Epidermal melanocyte (primary cell): Measurements from ENCODE around the gene SHMT2.
A peak's percentile ranks its signal among the peaks of the same experiment; 100 is the strongest.

ENCODE experiments used
- DNase-seq: peaks from one replicate; pipeline ENCODE4 v3.0.0; 2011; ENCODE audit warnings: low spot score; ENCODE audit not compliant: insufficient read length

Gene SHMT2

DNA sequence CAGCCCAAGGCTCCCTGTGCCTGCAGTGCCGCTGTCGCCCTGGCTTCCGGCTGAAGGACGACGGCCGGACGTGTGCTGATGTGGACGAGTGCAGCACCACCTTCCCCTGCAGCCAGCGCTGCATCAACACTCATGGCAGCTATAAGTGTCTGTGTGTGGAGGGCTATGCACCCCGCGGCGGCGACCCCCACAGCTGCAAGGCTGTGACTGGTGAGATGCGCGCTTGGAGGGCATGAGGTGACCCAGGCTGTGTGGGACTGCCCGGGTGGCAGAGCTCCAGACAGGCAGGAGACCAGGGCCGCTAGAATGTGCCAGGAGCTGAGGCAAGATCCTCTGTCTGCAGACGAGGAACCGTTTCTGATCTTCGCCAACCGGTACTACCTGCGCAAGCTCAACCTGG is 32.6 kb upstream of the SHMT2 start:
- no peak for DNase-seq

DNA sequence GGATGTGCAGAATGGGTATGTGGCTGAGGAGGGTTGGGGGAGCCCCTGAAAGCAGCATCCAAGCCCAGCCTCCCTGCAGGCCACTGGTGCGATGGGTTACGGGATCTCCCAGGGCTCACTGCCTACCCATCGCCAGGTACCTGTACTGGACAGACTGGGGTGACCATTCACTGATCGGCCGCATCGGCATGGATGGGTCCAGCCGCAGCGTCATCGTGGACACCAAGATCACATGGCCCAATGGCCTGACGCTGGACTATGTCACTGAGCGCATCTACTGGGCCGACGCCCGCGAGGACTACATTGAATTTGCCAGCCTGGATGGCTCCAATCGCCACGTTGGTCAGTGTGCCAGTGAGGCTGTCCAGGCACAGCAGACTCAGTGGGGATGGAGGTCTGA is 31.2 kb upstream of the SHMT2 start:
- no peak for DNase-seq

DNA sequence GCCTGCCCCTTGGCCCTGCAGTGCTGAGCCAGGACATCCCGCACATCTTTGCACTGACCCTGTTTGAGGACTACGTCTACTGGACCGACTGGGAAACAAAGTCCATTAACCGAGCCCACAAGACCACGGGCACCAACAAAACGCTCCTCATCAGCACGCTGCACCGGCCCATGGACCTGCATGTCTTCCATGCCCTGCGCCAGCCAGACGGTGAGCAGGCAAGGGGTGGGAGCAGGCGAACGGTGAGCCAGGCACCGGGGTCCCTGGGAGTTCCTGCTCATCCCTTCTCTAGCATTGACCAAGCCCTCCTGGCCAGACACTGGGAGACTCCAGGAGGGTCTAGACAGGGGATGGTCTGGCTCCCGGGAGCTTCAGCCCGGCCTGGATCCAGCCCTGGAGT is 30.3 kb upstream of the SHMT2 start:
- no peak for DNase-seq

DNA sequence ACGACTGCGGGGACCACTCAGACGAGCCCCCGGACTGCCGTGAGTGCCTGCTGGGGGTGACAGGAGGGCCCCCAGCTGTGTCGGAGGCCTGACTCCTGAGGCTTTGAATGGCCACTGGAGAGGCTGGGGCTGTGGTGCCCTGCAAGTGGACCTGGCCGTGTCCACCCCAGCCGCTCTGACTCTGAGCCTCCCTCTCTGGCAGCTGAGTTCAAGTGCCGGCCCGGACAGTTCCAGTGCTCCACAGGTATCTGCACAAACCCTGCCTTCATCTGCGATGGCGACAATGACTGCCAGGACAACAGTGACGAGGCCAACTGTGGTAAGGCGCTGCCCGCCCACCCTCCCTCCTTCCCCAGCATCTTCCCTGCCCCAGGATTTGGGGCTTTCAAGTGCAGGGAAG is 29.0 kb upstream of the SHMT2 start:
- no peak for DNase-seq

DNA sequence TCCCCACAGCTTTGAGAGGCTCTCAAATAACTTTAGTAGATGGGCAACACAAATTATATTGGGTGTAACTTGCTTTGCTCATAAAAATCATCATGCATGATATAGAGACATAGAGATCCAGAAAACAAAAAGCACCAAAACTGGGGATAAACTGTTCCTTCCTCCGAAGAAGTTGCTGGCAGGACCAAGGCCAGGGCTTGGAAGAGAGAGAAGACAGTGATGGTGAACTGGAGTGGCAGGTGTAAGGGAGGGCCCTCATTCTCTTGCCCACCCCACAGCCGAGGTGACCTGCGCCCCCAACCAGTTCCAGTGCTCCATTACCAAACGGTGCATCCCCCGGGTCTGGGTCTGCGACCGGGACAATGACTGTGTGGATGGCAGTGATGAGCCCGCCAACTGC is 28.3 kb upstream of the SHMT2 start:
- no peak for DNase-seq

DNA sequence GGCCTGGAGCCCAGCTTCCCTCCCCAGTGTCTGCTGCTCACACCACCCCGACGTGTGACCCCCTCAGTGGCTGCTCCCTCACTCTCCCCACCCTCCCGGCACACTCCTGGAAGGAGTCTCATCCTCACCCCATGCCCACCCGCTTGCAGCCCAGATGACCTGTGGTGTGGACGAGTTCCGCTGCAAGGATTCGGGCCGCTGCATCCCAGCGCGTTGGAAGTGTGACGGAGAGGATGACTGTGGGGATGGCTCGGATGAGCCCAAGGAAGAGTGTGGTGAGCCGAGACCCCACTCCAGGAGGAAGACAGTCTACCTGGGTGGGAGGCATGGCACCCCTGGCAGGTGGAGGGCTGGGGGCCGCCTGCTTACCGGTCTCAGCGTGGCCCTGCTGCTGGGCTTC is 27.9 kb upstream of the SHMT2 start:
- no peak for DNase-seq

DNA sequence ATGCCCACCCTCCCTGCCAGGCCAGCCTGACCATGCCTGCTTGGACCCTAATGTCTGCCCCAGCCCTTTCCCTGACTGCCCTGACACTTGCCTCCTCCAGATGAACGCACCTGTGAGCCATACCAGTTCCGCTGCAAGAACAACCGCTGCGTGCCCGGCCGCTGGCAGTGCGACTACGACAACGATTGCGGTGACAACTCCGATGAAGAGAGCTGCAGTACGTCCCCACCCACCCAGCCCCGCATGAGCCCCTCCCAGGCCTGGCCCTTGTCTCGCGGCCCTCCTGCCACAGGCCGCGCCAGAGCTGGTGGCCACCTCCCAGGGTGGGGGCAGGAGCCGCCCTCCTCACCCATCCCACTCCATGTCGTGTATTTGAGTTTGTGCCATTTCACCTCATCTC is 27.2 kb upstream of the SHMT2 start:
- DNase-seq, result no peak

DNA sequence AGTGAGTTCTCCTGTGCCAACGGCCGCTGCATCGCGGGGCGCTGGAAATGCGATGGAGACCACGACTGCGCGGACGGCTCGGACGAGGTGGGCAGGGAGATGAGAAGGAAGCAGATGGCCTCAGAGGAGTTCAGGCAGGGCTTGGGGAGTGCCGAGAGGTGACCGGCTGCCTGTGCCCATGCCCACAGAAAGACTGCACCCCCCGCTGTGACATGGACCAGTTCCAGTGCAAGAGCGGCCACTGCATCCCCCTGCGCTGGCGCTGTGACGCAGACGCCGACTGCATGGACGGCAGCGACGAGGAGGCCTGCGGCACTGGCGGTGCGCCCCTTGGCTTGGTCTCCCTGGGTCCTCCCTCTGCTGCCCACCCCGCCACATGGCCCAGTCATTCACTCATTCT is 26.3 kb upstream of the SHMT2 start:
- no peak for DNase-seq

DNA sequence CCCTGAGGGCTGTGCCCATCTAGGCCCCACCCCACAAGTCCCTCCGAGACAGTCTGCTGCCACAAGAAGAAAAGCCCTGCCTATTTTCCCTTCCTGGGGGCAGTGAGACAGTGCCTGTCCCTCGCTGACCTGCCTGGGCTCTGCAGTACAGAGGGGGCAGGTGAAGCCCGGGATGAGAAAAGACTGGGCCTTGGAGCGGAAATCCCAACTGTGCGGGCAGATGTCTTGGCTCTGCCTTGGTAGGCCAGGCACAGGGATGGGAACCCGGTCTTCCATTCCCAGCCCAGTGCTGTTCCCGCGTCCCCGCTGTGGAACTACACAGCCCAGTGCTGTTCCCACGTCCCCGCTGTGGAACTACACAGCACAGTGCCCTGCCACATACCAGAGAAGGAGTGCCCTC is 25.7 kb upstream of the SHMT2 start:
- no peak for DNase-seq

DNA sequence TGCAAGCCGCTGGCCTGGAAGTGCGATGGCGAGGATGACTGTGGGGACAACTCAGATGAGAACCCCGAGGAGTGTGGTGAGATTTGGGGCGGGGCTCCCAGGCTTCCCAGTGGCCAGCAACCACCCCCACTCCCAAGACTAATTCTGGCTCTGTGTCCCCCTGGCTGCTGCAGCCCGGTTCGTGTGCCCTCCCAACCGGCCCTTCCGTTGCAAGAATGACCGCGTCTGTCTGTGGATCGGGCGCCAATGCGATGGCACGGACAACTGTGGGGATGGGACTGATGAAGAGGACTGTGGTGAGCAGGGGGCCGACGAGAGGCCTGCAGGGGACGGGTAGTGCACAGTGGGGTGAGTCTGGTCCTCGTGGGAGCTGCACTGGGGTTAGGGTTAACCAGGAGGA is 25.1 kb upstream of the SHMT2 start:
- DNase-seq, result no peak

DNA sequence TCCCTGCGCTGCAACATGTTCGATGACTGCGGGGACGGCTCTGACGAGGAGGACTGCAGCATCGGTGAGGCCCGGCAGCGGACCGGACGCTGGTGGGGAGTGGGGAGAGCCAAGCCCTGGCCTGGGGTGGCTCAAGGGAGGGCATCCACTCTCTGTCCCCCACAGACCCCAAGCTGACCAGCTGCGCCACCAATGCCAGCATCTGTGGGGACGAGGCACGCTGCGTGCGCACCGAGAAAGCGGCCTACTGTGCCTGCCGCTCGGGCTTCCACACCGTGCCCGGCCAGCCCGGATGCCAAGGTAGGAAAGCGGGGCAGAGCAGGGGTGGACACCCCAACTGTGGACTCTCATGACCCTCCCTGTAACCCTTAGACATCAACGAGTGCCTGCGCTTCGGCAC is 24.3 kb upstream of the SHMT2 start:
- no peak for DNase-seq

DNA sequence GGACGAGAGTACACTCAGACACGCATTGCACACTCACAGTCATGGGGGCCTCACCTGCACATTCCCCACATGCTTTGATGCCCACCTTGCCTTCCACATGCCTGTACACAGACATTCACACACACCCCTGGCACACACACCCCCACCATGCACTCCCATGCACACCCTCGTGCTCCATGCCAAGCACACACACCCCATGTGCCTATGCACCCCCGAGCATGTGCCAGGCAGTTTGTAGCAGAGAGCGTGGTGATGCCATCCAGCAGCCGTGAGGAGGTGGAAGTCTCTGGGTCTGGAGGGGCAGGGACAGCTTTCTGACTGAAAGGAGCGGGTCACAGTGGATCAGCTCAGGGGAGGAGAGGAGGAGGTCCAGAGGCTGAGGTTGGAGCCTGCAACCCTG is 23.6 kb upstream of the SHMT2 start:
- DNase-seq, result no peak

DNA sequence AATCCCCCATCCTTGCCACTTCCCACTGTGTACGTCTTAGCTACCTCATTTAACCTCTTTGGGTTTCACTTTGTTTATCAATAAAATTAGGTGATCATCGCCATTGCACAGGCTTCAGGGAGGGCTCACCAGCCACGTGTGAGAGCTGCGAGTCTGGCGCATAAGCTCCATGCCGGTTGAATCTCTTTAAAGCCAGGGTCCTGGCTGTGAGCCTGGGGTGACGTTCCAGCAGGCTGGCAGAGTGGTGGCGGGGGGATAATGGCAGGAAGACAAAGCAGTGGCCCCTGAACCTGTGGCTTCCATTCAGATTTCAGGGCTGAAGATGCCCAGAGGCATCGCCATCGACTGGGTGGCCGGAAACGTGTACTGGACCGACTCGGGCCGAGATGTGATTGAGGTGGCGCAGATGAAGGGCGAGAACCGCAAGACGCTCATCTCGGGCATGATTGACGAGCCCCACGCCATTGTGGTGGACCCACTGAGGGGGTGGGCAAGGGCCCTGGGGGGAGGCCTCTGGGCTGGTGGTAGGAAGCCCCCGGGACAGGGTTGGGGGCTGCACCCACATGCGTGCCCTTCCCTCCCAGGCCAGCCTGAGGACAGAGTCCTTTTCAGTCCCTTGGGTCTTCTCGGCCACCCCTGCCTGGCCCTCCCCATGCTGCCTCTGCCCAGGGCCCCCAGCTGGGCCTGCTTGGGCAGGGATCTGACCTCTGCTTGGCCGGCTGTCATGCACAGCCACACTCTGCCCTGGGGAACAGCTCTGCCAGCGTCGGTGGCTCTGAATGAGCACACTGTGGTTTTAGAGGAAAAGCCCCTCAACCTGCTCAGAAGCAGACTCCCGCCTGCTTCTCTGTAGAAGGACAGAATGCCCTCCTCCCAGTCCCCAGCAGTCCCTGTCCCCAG is 21.5 kb upstream of the SHMT2 start:
- DNase-seq, result no peak

DNA sequence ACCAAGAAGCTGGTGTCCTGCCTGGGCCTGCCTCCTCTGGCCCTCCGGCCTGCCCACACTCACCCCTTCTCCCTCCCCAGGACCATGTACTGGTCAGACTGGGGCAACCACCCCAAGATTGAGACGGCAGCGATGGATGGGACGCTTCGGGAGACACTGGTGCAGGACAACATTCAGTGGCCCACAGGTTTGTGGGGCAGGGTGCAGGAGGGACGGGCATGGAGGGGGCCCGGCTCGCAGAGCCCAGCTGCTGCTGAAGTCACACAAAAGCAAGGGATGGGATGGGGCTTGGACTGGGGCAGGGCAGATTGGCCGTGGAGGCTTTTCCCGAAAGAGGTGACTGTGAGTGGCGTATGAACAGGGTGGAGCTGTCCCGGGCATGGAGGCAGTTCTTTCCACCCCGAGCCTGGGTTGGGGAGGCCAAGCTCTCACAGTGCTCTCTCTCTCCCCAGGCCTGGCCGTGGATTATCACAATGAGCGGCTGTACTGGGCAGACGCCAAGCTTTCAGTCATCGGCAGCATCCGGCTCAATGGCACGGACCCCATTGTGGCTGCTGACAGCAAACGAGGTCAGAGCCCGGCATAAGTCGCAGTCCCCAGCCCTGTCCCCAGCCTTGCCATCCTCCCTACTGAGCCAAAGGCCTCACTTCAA is 20.8 kb upstream of the SHMT2 start:
- no peak for DNase-seq

DNA sequence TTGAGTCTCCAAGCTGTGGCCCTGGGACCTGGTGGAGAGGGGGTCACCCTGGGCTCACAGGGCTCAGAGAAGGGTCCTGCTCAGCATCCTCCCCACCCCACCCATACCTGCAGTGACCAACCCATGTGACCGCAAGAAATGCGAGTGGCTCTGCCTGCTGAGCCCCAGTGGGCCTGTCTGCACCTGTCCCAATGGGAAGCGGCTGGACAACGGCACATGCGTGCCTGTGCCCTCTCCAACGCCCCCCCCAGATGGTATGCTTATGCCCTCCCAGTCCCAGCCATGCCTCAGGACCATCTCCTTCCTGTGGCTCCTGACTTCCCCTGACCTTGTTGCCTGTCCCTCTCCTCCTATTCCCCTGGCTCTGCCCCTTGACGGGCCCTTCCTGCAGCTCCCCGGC is 19.6 kb upstream of the SHMT2 start:
- no peak for DNase-seq

DNA sequence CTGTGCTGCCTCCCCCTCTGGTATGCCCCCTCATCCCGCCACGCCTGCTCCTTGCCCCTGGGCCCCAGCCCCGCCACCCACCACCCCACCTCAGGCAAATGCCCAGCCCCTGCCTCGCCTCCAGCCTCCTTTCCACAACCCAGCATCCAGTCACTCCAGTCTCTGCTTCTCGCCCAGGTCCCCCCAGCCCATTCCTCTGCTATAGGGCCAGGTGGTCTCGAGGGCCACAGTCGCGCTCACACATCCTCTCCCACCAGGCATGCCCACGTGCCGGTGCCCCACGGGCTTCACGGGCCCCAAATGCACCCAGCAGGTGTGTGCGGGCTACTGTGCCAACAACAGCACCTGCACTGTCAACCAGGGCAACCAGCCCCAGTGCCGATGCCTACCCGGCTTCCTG is 19.1 kb upstream of the SHMT2 start:
- DNase-seq, result no peak

DNA sequence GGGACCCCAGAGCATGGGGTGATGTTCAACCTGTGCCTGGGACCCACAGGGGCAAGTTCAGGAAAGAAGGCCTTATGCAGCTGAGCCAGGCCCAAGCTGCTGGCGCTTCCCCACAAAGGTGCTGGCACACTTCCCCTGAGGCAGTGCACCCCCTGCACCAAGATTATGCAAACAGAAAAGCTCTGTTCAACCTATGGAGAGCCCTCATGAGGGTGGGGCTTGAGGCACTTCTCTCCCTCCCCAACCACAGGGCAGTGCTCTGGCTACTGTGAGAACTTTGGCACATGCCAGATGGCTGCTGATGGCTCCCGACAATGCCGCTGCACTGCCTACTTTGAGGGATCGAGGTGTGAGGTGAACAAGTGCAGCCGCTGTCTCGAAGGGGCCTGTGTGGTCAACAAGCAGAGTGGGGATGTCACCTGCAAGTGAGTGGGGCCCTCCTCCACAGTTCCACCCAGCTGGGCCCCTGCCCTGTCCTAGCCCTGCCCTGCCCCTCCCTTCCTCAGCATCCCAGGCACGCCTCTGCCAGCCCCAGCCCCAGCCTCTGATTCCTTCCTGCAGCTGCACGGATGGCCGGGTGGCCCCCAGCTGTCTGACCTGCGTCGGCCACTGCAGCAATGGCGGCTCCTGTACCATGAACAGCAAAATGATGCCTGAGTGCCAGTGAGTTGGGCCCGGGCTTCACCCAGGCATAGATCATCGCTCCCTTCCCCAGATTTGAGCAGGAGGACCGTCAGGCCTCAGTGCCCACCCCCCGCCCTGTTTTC is 18.4 kb upstream of the SHMT2 start:
- no peak for DNase-seq

DNA sequence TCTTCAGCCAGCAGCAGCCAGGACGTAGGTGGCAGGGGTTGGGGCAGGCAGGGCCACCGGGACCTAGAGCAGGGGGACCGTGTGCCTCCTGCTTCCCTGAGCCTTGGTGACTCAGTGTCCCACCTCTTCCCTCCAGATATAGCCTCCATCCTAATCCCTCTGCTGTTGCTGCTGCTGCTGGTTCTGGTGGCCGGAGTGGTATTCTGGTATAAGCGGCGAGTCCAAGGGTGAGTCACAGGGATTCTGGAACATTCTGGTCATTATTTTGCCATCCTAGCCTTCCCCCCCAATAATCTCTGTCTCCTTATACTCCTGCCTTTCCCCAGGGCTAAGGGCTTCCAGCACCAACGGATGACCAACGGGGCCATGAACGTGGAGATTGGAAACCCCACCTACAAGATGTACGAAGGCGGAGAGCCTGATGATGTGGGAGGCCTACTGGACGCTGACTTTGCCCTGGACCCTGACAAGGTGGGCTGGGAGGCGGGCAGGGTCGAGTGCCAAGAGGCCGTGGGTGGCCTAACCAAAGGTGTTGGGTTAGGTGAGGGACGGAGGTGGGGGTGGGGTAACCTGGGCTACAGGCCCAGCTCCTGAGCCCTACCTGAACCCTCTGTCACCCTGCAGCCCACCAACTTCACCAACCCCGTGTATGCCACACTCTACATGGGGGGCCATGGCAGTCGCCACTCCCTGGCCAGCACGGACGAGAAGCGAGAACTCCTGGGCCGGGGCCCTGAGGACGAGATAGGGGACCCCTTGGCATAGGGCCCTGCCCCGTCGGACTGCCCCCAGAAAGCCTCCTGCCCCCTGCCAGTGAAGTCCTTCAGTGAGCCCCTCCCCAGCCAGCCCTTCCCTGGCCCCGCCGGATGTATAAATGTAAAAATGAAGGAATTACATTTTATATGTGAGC is 17.5 kb upstream of the SHMT2 start:
- no peak for DNase-seq

DNA sequence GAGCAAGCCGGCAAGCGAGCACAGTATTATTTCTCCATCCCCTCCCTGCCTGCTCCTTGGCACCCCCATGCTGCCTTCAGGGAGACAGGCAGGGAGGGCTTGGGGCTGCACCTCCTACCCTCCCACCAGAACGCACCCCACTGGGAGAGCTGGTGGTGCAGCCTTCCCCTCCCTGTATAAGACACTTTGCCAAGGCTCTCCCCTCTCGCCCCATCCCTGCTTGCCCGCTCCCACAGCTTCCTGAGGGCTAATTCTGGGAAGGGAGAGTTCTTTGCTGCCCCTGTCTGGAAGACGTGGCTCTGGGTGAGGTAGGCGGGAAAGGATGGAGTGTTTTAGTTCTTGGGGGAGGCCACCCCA is 16.8 kb upstream of the SHMT2 start:
- DNase-seq, result no peak

DNA sequence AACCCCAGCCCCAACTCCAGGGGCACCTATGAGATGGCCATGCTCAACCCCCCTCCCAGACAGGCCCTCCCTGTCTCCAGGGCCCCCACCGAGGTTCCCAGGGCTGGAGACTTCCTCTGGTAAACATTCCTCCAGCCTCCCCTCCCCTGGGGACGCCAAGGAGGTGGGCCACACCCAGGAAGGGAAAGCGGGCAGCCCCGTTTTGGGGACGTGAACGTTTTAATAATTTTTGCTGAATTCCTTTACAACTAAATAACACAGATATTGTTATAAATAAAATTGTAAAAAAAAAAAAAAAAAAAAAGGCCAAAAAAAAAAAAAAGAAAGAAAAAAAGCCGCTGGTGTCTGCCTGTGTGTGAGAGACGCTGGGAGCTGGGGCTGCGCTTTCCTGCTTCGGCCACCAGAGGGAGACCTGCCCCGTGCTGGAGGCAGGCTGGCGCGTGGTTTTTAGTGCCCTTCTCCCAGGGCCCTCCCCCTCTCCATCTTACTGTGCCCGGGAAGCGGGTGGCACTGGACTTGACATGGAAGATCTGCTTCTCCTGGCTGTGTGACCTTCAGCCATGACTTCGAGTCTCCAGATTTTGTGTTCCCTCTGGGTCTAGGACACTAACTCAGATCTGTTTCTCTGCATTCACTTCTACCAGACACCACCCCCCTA is 16.3 kb upstream of the SHMT2 start:
- peak; percentile 99 for DNase-seq
